DMS79 (cell line): ENCODE measurements around the gene FAM3D.

ENCODE experiments used
- DNase-seq: peaks from one replicate; lab custom pipeline; 2025; lab: John Stamatoyannopoulos, UW

FAM3D gene

DNA sequence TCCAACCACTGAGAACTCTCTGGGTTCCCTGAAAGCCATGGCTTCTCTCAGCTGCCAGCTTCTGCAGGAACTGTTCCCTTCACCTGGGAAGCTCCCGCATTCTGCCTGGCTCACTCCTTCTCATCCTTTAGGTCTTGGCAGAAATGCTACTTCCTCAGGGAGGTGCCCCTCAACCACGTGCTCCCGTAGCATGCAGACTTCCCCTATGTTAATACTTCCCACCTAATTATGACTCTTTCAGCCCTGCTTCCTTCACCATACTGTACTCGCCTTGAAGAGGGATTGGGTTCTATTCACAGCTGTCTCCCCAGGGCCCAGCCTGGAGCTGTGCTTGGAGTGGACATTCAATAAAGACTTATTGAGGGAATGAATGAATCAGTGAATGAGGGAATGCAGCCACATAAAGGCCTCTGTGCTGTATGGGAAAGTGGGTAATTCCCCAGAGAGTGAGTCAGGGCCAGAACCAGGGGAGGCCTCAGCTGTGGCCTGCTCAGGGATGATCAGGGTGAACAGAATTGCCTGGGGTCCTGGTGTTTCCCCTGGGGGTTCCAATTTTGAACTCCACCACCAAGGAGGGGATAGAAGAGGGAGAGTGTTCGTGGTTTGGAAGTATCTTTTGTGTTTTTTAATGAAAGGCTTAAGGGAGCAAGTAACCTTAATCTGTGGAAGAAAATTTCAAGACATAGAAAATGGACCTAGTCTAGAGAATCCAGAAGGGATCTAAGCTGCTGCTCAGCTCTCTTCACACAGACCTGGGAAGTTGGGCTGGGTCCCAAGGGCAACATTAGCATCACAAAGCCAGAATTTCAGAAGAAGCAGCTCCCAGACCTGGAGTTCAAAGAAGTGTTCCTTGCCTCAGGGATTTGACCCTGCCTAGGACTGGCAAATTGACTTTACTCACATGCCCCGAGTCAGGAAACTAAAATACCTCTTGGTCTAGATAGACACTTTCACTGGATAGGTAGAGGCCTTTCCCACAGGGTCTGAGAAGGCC, 74.8 kb downstream of the FAM3D start:
- no peak for DNase-seq

DNA sequence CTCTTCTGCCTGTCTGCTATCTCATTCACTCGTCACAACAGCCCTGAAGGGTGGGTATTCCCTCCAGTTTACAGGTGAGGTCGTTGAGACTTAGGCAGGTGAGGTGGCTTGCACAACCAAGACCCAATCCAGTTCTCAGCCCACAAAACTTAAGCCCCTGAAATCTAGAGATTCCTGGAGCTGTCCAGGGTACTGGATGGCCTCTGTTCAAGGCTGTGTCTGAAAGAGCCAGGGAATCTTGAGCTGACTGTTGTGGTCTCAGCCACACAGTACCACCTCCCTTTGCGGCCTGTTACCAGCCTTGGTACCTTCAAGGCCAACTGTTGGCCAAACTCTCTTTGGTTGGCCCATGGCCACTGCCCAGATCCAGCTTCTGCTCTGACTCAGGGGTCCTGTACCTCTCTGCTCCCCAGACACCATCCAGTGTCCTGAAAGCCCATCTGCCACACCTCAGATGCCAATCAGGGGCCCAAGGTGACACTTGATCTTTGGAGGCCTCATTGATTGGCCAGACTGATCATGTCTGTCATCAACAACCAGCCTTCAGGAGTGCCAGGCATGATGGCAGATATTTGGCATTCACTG, 78.5 kb downstream of the FAM3D start:
- DNase-seq = no peak

DNA sequence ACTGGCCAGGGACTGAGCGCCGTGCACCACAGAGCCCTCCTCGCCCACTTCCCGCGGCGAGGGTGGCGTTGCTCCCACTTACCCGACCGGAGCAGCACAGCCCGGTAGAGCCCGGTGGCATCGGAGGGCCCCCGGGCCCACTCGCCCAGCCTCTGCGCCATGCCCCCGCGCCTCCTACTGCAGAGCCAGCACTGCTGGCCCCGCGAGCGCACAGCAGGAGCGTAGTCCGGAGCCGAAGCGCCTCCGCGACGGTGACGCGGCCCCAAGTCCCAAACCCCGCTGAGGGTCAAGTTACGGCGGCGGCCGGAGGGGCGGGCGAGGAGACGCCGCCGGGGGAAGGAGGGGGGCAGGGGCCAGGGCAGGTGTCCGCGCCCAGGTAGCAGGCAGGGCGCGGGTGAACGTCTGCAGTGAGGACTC, 79.8 kb downstream of the FAM3D start:
- peak; percentile 12 for DNase-seq

DNA sequence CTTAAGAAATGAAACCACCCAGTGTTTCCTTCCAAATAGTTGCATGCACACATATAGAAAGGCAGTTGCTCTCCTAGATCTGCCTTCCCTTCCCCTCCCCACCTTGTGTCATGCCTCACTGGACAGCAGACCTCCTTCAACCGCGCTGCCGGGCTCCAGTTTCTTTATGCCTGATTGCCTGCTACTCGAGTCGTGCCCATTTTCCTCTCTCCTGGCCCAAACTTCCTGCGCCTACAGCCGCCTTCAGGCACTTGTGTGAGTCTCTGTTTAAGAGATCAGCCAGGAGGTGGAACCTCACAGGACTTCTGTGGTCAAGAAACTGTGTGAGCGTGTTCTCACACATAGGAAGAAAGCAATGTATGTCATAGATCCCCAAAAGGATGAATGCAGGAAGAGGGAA, 80.6 kb downstream of the FAM3D start:
- peak; percentile 78 for DNase-seq

DNA sequence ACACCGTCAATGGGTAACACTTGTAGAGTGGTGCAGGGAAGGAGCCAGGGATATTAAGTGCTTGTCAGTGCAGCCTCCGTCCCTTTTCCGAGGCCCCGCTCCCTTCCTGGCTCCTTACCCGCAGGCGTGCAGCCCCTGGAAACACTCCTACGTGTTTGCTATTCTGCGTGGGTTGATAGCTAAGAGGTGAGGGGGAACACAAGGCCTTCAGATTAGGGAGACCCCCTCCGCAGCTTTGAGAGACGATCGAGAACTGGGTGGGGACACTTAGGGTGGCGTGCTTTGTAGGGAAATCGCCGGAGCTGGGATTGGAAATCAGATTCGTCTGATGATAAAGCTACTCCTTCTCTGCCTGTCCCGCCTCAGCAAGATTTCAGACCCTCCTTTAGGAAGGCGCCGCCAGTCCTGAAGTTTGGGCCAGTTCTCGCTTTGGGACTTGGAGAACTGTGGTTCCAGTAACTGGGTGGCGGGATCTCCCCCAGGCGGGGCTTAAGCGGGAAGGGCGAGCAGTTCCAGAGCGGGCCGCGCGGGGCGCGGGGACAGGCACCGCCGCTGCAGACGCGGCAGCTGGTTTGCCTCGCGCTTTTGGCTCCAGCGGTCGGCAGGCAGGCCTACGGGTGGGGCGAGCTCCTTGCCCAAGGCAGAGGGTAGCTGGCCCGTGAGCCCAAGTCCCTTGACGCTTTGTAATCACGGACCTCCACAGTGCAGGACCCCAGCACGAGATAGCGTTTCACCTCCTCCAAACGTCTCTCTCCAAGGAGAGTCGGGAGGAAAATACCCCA, 81.4 kb downstream of the FAM3D start:
- DNase-seq = peak; percentile 41

DNA sequence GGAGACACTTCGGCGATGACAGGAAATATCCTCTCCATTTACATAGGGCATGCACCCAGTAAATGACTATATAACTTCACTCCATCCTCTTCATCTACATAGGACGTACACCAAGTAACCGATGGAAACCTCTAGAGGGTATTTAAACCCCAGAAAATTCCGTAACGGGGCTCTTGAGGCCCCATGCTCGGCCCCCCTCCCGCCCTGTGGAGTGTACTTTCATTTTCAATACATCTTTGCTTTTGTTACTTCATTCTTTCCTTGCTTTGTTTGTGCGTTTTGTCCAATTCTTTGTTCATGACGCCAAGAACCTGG, 81.9 kb downstream of the FAM3D start:
- DNase-seq = no peak
